B cell (primary cell): ENCODE results near the gene NINJ2. TPM values are rescaled to one million over a fixed set of nuclear protein-coding genes. Genes with fewer than 3 reads are reported as not detected.

Source experiments
- ATAC-seq: fragments of 200-7000 bp; cut with Tn5 transposase; one replicate; pipeline ENCODE4 v1.10.0; 2021; ENCODE audit warnings: low read depth, mild to moderate bottlenecking, moderate number of reproducible peaks, moderate library complexity
- CTCF ChIA-PET: fragments of 350-600 bp; sonication (Branson Sonifier 250); formaldehyde crosslinking; loops from one replicate; lab custom pipeline; 2021; ENCODE audit warnings: antibody characterized with exemption, inconsistent platforms; lab: Charles Lee
- POLR2A ChIA-PET: fragments of 350-600 bp; sonication (Branson Sonifier 250); formaldehyde crosslinking; loops from one replicate; lab custom pipeline; 2021; ENCODE audit warnings: antibody characterized with exemption; lab: Charles Lee
- DNase-seq: peaks from one replicate; pipeline ENCODE4 v3.0.0; 2013
- H2AFZ ChIP-seq: 2 replicates; pipeline ENCODE4 v1.6.1; 2012; ENCODE audit warnings: mild to moderate bottlenecking, low read depth, low read length; ENCODE audit not compliant: insufficient read depth, poor library complexity, severe bottlenecking
- H3K27ac ChIP-seq, 2 donors: 1 replicate in 1 of 2; 2 replicates in 1 of 2; pipeline ENCODE4 v1.5.1; 2012 to 2013; ENCODE audit warnings: low read length in 2 of 2, mild to moderate bottlenecking in 2 of 2, moderate library complexity in 1 of 2
- H3K27me3 ChIP-seq, 4 experiments: fragments of 200-600 bp in 1 of 4; sonication (generic) in 1 of 4; replicated peaks in 1 of 4; 1 replicate in 2 of 4; 2 replicates in 2 of 4; pipeline versions ENCODE4 v1.6.1 to v1.7.0; 2013 to 2016; ENCODE audit warnings: low read length in 3 of 4, mild to moderate bottlenecking in 2 of 4, mixed read lengths in 1 of 4, moderate library complexity in 1 of 4; ENCODE audit not compliant: insufficient read depth in 4 of 4, control insufficient read depth in 3 of 4; ENCODE audit errors: control extremely low read depth in 1 of 4
- H3K36me3 ChIP-seq, 2 experiments: replicated peaks in 1 of 2; 1 replicate in 1 of 2; 2 replicates in 1 of 2; pipeline versions ENCODE4 v1.6.1 to v1.7.1; 2013; ENCODE audit warnings: low read length in 1 of 2; ENCODE audit not compliant: insufficient read depth in 2 of 2, control insufficient read depth in 1 of 2; ENCODE audit errors: control extremely low read depth in 1 of 2, extremely low read depth in 1 of 2
- H3K4me1 ChIP-seq, 2 donors: fragments of 200-600 bp in 1 of 2; sonication (generic) in 1 of 2; 1 replicate in 1 of 2; 2 replicates in 1 of 2; pipeline versions ENCODE4 v1.5.1 to v1.6.1; 2013 to 2017; ENCODE audit warnings: low read length in 2 of 2; ENCODE audit not compliant: control insufficient read depth in 2 of 2, insufficient read depth in 2 of 2
- H3K4me2 ChIP-seq: replicated peaks from 2 replicates; pipeline ENCODE3; 2012; ENCODE audit warnings: mild to moderate bottlenecking, low read depth, low read length; ENCODE audit not compliant: poor library complexity, severe bottlenecking
- H3K4me3 ChIP-seq, 5 experiments: fragments of 200-600 bp in 1 of 5; sonication (generic) in 1 of 5; 1 replicate in 3 of 5; 2 replicates in 2 of 5; pipeline versions ENCODE4 v1.5.1 to v1.7.0; 2011 to 2016; ENCODE audit warnings: low read length in 4 of 5, mild to moderate bottlenecking in 4 of 5, low read depth in 2 of 5, control low read depth in 1 of 5, moderate library complexity in 1 of 5; ENCODE audit not compliant: insufficient read depth in 1 of 5; ENCODE audit errors: control extremely low read depth in 1 of 5, extremely low read depth in 1 of 5
- H3K79me2 ChIP-seq: fragments of 200-600 bp; sonication (generic); one replicate; pipeline ENCODE4 v1.6.0; 2016; ENCODE audit warnings: low read length; ENCODE audit not compliant: control insufficient read depth, insufficient read depth
- H3K9ac ChIP-seq: fragments of 200-600 bp; sonication (generic); 2 replicates; pipeline ENCODE4 v1.6.1; 2017; ENCODE audit warnings: mild to moderate bottlenecking, low read length, moderate library complexity
- H3K9me3 ChIP-seq, 3 donors: one replicate each; pipeline versions ENCODE4 v1.6.1 to v1.7.1; 2013; ENCODE audit warnings: low read length in 2 of 3; ENCODE audit not compliant: control insufficient read depth in 2 of 3, insufficient read depth in 1 of 3; ENCODE audit errors: control extremely low read depth in 1 of 3
- H4K20me1 ChIP-seq: 2 replicates; pipeline ENCODE4 v1.6.0; 2012; ENCODE audit warnings: mild to moderate bottlenecking, low read length; ENCODE audit not compliant: insufficient read depth, control insufficient read depth, poor library complexity, severe bottlenecking
- H3K27ac Mint-ChIP-seq: one replicate; pipeline ENCODE4 v1.8.0; 2021; ENCODE audit warnings: mixed read lengths
- H3K27me3 Mint-ChIP-seq: one replicate; pipeline ENCODE4 v1.8.0; 2021; ENCODE audit warnings: mixed read lengths
- H3K4me1 Mint-ChIP-seq: one replicate; pipeline ENCODE4 v1.8.0; 2021; ENCODE audit warnings: mixed read lengths
- H3K4me3 Mint-ChIP-seq: one replicate; pipeline ENCODE4 v1.8.0; 2021; ENCODE audit warnings: mixed read lengths
- H3K9me3 Mint-ChIP-seq: one replicate; pipeline ENCODE4 v1.8.0; 2022; ENCODE audit warnings: mixed read lengths; ENCODE audit not compliant: insufficient read depth
- CTCF ChIP-seq: fragments of 200-600 bp; IDR thresholded peaks from one replicate; pipeline ENCODE4 v1.8.0; 2022; ENCODE audit warnings: antibody characterized with exemption, mild to moderate bottlenecking
- EZH2 ChIP-seq: IDR thresholded peaks from 2 replicates; pipeline ENCODE4 v1.6.1; 2012; ENCODE audit warnings: borderline replicate concordance, low read depth, mild to moderate bottlenecking, moderate library complexity, low read length; ENCODE audit not compliant: insufficient read depth, poor library complexity, severe bottlenecking
- WGBS: methylation state at CpG from one replicate; pipeline ENCODE4 v1.1.5; 2013; ENCODE audit warnings: missing lambda C conversion rate; ENCODE audit not compliant: insufficient coverage; 5-methylcytosine and 5-hydroxymethylcytosine counted together
- intact Hi-C: fragments of 100-400 bp; cut with micrococcal nuclease; formaldehyde crosslinking; loops from one replicate; pipeline ENCODE4 v1.10.0; 2022
- polyA plus RNA-seq: library from polyadenylated mRNA; depleted of rRNA; stranded (reverse); fragments of >200 nt; gene quantifications from 2 replicates; pipeline ENCODE4 v1.2.3, GENCODE V29; 2012
- total RNA-seq, 2 donors: library from RNA; stranded (reverse); fragments of 120-200 nt in 1 of 2; gene quantifications; 1 replicate in 1 of 2; 2 replicates in 1 of 2; pipeline versions ENCODE4 v1.2.3 to v1.2.4, GENCODE V29; 2013 to 2022

NINJ2 gene
- total and polyA plus RNA-seq, 2 donors (not counting 1 experiment from before 2014, with no cell fraction given), result 2.9 to 10.2 TPM

GRCh38 chr12:575948-576614, 87.2 kb downstream of the NINJ2 start:
- no peaks in the 10 kb centered on the region for H3K36me3 ChIP-seq
- POLR2A ChIA-PET, result interaction anchor here (0.6 to 1.3 kb wide), 2 partner anchors 41 to 175 kb away, joined by 3 to 6 read pairs; no protein-coding TSS in a partner anchor
- H3K4me1 Mint-ChIP-seq, result peaks cover 8% of the 10 kb centered on the region
- peak overlapping the region; percentile 65 for H3K27ac Mint-ChIP-seq
- DNase-seq (peak; percentile 88), ATAC-seq (peak; percentile 99)
- CTCF ChIA-PET, result interaction anchor here (0.7 to 6.9 kb wide), 56 partner anchors 10 to 1058 kb away, joined by 3 to 151 read pairs (median 4); partner anchors contain the start of genes RAD52 and WNK1
- H3K79me2 ChIP-seq, result no peaks in the 10 kb centered on the region
- peak overlapping the region; percentile 85 for H2AFZ ChIP-seq
- no peak for TF ChIP-seq EZH2
- TF ChIP-seq CTCF, result peak; percentile 97
- H3K4me2 ChIP-seq, result peak overlapping the region; percentile 72
- no peak overlapping the region for H3K27ac ChIP-seq
- H3K9me3 Mint-ChIP-seq, result no peaks in the 10 kb centered on the region
- 14% methylated on average over 39 of the region's 39 CpGs for WGBS
- peak overlapping the region; percentile 79 for H3K4me3 Mint-ChIP-seq
- H3K4me3 ChIP-seq, result peak overlapping the region in 4 of 5 experiments; percentile 20 to 34 (median 26)
- H3K9me3 ChIP-seq, result peaks cover 0 to 3% (median 0%) of the 10 kb centered on the region in 3 donors
- peaks cover 8 to 12% of the 10 kb centered on the region in 2 donors for H3K4me1 ChIP-seq
- H3K9ac ChIP-seq, result peak overlapping the region; percentile 25
- H3K27me3 Mint-ChIP-seq, result no peaks in the 10 kb centered on the region
- H4K20me1 ChIP-seq, result no peaks in the 10 kb centered on the region
- no peaks in the 10 kb centered on the region for H3K27me3 ChIP-seq
- intact Hi-C loops, result loop anchor here (1.0 to 2.0 kb wide), 4 partner anchors 66 to 373 kb away; partner anchors contain the start of gene RAD52

- H2AFZ ChIP-seq, result peak overlapping the region; percentile 85
- Mint-ChIP-seq H3K4me3 (no peak overlapping the region), H3K27me3 (no peaks in the 10 kb centered on the region), H3K4me1 (peaks cover 8% of the 10 kb centered on the region), H3K27ac (no peak overlapping the region), H3K9me3 (no peaks in the 10 kb centered on the region)
- 94% methylated on average over 7 of the region's 7 CpGs for WGBS
- no peak for ATAC-seq
- no peak overlapping the region for H3K27ac ChIP-seq
- H3K4me3 ChIP-seq, result no peak overlapping the region
- peaks cover 0 to 3% (median 0%) of the 10 kb centered on the region in 3 donors for H3K9me3 ChIP-seq
- peaks cover 9 to 16% of the 10 kb centered on the region in 2 donors for H3K4me1 ChIP-seq
- intact Hi-C loops, result no loop called here
- TF ChIP-seq EZH2, result no peak
- no peak for TF ChIP-seq CTCF
- H3K79me2 ChIP-seq, result no peaks in the 10 kb centered on the region
- CTCF ChIA-PET, result interaction anchor here (0.6 to 6.9 kb wide), 25 partner anchors 14 to 1008 kb away, joined by 3 to 151 read pairs (median 4); partner anchors contain the start of genes RAD52 and WNK1
- H3K9ac ChIP-seq, result no peak overlapping the region
- H4K20me1 ChIP-seq, result no peaks in the 10 kb centered on the region
- H3K4me2 ChIP-seq, result no peak overlapping the region
- no peaks in the 10 kb centered on the region for H3K36me3 ChIP-seq
- POLR2A ChIA-PET, result no interaction called here
- H3K27me3 ChIP-seq, result no peaks in the 10 kb centered on the region
- no peak for DNase-seq
Measured at GRCh38 chr12:575129-575502, 88.1 kb downstream of the NINJ2 start.
